ENCODE results near the gene SELENOS.

The SELENOS gene

DNA sequence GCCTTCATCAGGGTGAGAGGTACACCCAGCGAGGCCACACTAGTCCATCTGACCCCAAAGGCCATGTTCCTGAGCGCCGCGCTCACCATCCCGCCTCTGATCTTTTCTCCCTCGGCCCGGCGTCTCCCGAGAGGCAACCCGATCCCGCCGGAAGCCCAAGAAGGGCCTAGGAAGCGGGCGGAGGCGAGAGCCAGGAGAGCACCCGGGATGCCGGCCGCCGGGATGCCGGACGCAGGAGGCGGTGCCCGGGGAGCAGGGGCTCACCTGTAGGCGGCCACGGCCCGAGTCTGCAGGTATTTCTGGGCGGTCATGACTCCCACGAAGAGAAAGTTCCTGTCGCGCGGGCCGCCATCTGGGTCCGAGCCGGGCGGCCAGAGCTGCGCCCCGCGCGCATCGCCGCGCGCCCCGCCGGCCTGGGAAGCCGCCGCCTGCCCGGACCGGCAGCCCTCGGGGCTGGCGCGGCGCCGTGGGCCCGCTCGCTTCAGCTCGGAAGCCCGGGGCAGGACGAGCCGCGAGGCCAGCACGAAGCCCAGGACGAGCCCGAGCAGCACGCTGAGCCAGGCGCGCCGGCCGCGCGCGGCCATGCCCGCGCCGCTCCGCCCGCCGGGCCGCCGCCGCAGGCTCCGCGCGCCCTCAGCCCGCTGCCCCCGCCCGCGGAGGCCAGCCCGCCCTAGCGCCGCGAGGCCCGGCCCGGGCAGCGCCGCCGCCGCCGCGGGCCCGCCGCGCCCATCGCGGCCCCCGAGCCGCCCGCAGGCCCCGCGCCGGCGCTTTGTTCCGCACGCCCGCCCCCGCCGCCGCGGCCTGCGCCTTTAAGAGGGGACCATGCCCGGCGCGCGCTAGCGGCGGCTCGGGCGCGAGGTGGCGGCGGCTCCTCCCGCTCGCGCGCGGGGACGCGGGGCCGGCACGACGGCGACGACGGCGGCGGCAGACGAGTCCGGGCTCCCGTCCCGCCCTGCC lies 26.1 kb downstream of the SELENOS start:
- DNase-seq = peak in 1 of 2 experiments; percentile 49

DNA sequence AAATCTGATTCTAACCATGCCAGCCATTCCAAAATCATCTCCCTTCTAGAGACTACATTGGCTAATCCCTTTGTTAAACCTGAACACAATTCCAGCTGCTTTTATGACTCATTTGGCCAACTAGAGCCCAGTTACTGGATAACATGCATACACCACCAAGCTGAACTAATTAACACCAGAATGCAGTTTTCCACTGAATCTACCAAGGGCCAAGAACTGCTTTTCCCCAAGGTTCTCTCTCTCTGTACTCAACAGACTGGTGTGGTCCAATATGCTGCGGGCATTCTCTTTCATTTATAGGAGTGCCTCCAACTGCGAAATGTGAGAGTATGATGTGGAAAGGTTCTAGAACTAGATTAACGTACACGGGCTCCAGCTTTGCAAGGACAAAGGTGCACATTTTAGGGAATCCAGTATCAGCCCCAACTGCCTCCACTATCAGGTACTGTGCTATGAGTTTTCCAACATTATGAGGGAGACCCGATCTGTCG lies 26.9 kb downstream of the SELENOS start:
- DNase-seq = no peak

DNA sequence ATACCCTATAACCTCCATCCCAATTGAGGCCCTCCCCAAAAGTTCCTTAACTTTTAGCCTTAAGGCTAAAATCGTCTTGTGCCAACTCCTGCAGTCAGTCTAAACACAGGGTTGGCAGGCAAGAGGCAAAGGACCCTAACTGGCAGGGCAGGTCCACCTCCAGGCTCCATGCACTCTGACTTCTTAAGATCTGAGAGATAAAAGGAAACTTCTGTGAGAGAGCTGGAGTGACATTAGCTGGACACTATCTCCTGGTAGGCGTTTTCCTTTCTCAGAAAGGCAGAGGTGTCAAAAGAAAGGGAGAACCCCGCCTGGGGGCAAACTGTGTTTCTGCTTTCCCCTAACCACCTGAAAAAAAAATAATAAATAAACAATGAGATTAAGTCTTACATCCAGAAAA lies 29.0 kb downstream of the SELENOS start:
- no peak for DNase-seq

DNA sequence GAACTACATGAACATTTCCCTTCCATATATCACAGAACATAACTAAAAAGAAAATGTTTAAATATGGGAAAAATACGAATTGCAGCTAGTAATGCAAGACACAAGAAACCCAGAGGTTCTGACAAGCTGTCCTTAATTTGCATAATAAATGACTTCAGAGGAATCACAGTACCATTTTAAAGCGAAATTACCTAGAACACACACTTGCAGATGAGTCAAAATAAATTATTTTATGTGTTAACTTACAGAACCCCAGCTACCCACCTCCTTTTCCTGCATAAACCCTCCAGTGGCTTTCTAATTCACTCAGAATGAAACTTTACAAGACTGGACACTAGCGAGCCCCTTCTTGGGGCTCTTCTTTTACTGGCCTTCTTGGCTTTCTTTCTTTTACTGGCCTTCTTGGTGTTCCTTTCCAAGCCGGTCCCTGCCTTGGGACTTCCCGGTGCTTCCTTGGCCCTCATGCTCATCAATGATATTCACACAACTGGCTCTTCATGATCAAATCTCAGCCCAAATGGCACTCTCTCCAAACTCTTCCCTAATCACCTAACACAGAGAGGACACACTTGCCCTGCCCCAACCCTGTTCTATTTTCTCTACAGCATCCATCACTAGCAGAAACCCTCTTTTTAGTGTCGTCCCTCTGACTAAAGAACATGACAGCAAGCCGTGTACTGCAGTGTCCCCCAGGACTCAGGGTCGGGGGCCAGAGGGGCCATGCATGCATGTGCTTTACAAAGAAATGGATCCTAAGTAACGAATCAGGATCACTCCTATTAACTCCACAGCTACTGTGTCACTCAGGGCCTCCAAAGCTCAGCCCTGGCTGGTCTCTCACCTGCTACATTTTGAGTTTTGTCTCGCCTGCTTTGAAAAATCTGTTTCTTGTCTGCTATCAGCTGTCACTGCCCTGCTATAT lies 30.2 kb downstream of the SELENOS start:
- DNase-seq = no peak

DNA sequence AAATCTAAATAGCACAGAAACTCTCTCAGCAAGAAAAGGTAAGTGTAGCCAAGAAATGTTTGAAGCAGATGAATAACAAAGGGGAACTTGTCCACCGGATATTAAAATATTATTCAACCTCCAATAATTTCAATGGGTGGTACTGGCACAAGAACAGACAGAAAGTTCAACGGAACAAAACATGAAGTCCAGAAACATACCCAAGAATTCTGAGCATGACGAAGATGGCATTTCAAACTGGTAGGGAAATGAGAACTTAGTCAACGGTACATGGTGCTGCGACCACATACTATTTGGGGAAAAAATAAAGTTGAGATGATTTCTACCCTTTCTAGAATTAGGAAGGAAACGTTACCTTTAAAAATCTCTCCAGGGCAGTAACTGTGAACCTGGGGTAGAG lies 30.9 kb downstream of the SELENOS start:
- no peak for DNase-seq

DNA sequence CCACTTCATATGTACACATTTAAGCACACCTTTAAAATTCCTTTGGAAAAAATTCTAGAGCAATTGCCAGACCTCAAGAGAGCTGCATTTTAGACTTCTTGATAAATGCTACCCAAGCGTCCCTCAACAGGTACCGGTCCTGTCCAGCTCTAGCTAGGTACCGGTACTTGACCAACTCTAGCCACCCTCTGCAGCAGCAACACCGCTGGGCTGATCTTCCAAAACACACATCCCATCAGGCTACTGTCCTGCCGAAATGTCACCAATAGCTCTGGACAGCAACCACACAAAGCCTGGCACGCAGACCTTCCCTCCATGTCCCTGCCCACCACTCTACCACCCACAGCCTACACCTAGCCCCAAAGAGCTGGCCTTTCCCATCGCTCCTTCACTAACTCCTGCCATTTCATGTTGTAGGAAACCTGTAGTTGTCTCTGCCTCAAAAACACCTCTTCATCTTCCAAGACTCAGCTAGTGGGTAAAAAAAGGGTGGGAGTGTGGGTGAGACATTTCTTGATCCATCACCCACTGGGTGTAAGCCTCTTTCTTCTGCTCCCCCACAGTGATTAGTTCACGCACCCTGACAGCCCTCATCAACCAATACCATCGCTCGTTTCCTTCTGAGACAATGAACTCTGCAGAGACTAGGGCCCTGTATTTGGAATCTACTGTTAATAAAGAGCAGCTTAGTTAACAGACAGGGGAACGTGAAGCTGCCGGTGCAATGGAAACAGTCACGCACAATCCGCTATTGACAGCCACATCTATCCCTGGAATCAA lies 32.2 kb downstream of the SELENOS start:
- no peak for DNase-seq

DNA sequence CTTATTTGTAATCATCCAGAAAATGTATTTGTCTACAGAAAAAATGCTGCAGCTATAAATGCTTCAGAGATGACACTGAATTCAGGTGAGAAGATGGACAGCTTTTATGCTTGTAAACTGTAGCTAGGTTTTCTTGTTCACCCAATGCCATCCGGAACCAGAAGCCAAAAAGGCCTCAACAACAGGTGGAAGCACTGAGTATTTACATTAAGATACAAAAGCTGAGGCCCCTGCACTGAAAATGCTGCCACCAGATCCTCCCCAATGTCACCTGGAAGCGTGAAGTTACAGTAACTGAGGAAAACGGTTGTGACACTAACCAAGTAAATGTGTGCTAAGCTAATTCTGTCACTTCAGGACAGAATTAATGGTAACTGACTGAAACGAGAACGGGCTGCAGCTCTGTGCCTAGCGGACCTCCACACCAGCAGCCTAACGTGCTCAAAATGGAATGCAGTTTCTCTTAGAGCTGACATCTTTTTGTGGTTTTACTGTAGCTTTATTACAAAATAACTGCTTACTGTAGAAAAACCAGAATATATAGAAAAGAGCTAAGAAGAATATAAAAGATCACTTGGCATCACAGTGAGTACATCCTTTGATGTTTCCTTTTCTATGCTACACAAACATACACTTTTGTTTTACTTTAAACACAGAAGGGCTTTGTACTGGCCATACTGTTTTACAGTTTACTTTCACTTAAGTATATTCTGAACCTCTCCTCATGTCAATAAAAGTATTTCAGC lies 33.1 kb downstream of the SELENOS start:
- no peak for DNase-seq

DNA sequence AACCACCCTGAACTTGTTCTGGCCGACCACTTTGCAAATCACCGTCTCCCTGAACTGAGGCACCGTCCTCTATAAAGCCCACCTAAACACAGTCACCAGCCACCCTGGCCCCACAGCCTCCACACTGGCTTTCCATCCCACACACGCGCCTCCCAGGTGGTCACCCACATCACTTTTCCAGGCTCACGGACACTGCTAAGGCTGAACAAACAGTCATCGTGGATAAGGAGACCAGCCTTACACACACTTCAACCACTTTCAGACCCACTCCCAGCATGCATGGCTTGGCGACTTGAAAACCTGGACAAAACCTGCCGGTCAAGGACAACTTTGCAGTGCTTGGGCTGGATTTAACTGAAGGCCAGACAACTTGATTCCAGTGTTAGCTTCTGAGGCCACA lies 33.9 kb downstream of the SELENOS start:
- DNase-seq = no peak

DNA sequence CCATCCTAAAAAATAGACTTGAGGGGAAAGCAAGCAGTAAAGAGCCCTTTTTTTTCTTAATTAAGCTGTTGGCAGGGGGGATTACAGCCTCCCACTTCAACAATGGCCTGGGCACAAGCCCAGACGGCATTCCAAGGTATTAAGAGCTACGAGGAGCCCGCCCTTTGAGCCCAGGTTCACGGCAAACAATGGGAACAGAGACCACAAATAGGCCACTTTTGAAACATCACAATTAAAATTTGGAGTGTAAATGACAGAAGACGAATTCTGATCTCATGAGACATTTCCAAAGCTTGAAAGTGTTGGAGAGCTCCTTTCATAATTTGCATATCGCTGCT lies 34.3 kb downstream of the SELENOS start:
- DNase-seq = no peak

DNA sequence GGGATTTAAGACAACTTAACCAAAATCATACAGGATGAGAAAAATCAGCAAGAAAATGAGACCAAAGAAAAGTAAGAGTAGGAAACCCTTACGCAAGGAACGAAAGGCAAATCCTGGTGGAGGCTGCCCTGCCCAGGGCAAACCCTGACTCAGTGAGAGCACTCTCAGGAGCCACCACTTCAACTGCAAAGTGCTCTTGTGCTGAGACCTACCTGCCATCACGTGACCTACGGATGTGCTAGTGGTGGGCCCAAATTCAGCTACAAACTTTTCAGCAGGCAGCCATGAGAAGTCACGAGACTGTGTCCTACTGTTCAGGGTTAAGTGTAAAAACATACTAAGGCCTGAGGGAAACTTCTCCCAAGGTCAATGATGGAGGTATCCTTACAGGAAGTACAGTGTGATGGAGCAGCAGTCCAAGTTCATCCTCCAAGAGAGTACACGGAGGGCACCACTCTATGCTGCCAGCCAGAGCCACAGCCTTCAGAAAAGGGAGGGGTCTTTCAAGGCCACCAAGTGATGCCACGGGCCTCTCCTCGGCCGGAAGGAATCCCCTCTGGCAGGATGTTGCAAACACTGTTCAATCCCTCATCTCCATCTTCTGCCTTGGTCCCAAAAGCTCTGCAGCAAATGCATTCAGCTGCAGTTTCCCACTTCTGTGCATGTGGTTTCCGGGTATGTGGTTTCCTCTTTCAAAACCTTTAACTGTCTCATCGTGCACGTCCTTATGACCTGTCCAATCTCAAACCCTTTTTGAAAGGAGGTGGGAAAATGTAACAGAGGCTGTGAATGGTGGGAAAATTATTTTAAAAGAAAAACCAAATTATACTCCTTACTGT lies 34.9 kb downstream of the SELENOS start:
- DNase-seq = peak; percentile 54 to 59

DNA sequence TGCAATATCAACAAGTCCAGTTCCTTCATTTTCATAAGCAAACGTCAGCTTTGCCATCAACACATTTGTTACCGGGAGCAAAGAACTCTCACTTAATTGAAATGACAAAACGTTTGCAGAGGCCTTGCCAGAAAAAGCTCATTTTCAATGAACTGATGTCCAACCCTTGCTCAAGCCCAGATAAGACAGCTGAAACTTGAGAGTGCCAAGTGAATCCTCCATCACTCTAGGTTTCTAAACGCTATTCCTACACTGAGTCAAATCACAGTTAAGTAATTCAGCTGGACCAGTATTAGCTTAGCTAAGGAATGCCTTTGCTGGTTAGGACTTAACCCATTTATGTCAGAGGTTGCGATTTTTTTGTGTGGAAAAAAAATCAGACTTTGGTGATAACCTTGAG lies 36.9 kb downstream of the SELENOS start:
- DNase-seq = no peak

DNA sequence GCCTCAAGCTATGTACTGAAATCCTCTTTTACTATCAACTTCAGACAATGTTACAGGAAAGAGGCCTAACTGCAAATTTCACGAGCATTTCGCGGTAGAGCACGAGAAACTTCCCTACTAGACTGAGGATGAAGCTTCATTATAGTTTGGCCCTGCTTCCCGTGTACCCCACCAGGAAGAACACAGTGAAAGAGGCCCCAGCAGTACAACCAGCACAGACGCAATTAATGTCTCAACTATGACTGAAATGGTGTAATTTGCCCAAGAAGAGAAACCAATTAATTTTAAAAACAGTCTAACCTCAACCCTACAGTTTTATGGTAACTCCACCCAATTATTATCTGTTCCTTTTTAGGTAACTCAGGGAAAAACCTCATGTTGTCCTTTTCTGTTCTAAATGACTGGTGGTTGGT lies 37.6 kb downstream of the SELENOS start:
- no peak for DNase-seq

DNA sequence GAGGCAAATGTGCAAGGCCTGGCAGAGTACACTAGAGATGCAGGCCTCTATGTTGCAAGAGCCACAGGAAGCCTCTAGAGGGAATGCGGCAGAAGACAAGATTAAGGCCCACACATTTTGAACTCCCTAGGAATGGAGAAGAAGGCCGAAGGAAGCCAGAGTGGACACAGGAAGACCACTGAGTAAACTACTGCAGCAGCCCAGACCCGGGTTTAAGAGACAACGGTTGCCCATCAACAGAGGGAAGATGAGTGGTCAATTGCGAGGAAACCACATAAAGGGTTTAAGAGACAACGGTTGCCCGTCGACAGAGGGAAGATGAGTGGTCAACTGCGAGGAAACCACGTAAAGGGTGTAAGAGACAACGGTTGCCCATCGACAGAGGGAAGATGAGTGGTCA lies 40.0 kb downstream of the SELENOS start:
- DNase-seq = no peak

DNA sequence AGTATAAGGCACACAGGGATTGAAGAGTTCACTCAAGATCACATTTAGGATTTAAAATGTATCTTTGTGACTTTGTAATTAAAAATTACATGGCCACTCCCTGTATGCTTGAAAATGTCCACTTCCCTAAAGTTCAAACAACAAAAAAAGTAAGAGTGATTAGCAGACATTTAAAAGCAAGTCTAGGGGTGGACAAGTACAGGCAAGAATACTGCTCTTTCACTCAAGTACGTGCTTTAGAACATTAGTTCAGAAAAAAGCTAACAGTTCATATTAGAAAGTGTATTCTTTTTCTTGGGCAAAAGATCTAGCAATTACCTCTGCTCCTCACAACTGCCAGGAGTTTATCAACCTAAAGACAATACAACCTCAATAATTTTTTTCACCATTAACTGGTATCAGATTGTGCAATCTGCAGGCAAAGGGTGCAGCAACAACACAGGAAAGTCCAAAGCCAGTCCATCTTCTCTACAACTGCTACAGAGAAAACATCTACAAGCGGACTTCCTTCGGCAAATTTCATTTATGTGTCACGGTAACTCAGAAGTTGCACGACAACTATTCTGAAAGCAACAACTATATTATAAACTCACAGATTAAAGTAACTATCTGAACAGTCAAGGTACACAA lies 43.5 kb downstream of the SELENOS start:
- DNase-seq = no peak

DNA sequence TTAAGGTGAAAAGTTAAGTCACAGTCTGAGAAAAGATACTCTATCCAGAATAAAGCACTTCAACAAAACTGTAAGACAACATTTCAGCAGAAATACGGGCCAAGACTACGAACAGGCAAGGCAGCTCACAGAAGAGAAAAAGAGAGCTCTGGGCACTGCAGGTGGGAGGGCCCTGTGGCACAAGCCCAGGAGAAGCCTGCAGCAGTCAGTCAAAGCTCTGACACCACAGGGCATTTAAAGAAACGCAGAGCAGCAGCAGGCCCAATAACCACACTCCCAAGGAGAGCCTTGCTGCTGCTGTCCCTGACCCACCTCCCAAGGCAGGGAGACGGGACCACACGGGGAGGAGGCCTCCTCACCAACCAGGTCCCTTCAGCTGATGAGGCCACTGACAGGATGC lies 44.6 kb downstream of the SELENOS start:
- DNase-seq = no peak

DNA sequence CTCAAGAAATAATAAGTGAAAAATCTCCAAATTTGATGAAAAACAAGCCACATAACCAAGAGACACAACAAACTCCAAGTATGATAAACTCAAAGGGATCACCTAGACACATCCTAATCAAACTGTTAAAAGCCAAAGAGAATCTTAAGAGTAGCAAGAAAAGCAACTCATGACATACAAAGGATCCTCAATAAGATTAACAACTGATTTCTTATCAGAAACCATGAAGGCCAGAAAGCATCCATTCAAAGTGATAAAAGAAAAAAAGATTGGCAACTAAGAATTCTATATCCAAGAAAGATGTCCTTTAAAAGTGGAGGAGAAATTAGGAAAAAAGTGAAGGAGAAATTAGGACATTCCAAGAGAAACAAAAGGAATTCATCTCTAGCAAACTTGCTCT lies 49.0 kb downstream of the SELENOS start:
- no peak for DNase-seq

DNA sequence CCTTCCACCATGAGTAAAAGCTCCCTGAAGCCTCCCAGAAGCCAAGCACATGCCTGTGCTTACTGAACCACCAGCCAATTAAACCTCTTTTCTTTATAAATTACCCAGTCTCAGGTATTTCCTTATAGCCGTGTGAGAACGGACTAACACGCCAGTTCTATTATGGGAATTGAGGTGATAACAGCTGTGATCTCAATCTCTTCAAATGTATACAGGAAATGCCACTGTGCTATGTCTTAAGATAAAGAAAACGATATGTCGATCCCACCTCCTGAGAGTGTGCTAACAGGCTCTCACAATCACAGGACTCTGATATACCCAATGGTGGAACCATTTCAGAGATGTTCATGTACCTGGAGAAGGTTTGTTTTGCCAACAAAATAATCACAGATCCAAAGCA lies 51.6 kb downstream of the SELENOS start:
- DNase-seq = no peak
